PFSK-1 (cell line): ENCODE results near the gene APPL2.

Experiments used
- FOXP2 ChIP-seq: optimal IDR thresholded peaks from 2 replicates; pipeline ENCODE3; 2011; ENCODE audit warnings: borderline replicate concordance, control low read depth, inconsistent platforms; ENCODE audit not compliant: insufficient read depth; ENCODE audit errors: extremely low read length, extremely low read depth
- POLR2AphosphoS5 ChIP-seq: IDR thresholded peaks from 2 replicates; pipeline ENCODE4 v1.6.1; 2012; ENCODE audit warnings: low read depth, mild to moderate bottlenecking, control low read depth, low read length, moderate library complexity
- REST ChIP-seq, 2 experiments: IDR thresholded peaks; 2 replicates each; pipeline versions ENCODE4 v1.6.1 to v1.8.0; 2011 to 2012; ENCODE audit warnings: low read depth in 2 of 2, low read length in 2 of 2, control low read depth in 1 of 2, inconsistent platforms in 1 of 2, mild to moderate bottlenecking in 1 of 2, moderate library complexity in 1 of 2; ENCODE audit not compliant: insufficient read depth in 1 of 2
- SIN3A ChIP-seq: IDR thresholded peaks from 2 replicates; pipeline ENCODE4 v1.6.1; 2012; ENCODE audit warnings: mild to moderate bottlenecking, low read length, moderate library complexity, borderline replicate concordance; ENCODE audit not compliant: insufficient read depth
- TAF1 ChIP-seq: IDR thresholded peaks from 2 replicates; pipeline ENCODE4 v1.6.1; 2012; ENCODE audit warnings: low read length, control low read depth, borderline replicate concordance; ENCODE audit not compliant: insufficient read depth

- TF ChIP-seq FOXP2, result no peak
- no peak for TF ChIP-seq POLR2AphosphoS5
- TF ChIP-seq REST (IDR thresholded peaks at IDR 0.05; ENCODE audit: insufficient read depth in 1 of 2, low read depth in 2 of 2, low read length in 2 of 2), result no peak
- no peak for TF ChIP-seq TAF1
- no peak for TF ChIP-seq SIN3A
These were observed 13.7 kb downstream of the APPL2 start for GRCh38 chr12:105222284-105222655.
